Esophagus muscularis mucosa (tissue), 4 donors: ENCODE data around the gene SLC24A3. TPM values are rescaled to one million over a fixed set of nuclear protein-coding genes. Genes with fewer than 3 reads are reported as not detected.
"Not testable (repeated sequence)": the region's sequence is repeated elsewhere in the genome, so short reads cannot be mapped to it uniquely, and the experiment has no call there.

ENCODE experiments used
- DNase-seq: peaks from one replicate; pipeline ENCODE4 v3.0.0-alpha.2; 2017; ENCODE audit errors: extremely low spot score
- H3K27ac ChIP-seq, 4 donors: fragments of 200-600 bp; sonication (generic); replicated peaks in 1 of 4; 1 replicate in 3 of 4; 2 replicates in 1 of 4; pipeline ENCODE4 v1.5.1; 2016 to 2019; ENCODE audit warnings: mild to moderate bottlenecking in 1 of 4
- H3K27me3 ChIP-seq, 4 donors: fragments of 200-600 bp; sonication (generic); one replicate each; pipeline versions ENCODE4 v1.5.1 to v1.6.0; 2016 to 2019
- H3K36me3 ChIP-seq, 4 donors: fragments of 200-600 bp; sonication (generic); one replicate each; pipeline ENCODE4 v1.5.1; 2016 to 2019
- H3K4me1 ChIP-seq, 4 donors: fragments of 200-600 bp; sonication (generic); one replicate each; pipeline ENCODE4 v1.5.1; 2016 to 2019
- H3K4me3 ChIP-seq, 4 donors: fragments of 200-600 bp; sonication (generic); 1 replicate in 2 of 4; 2 replicates in 2 of 4; pipeline ENCODE4 v1.5.1; 2016 to 2019; ENCODE audit warnings: mild to moderate bottlenecking in 4 of 4, moderate library complexity in 1 of 4
- H3K9me3 ChIP-seq, 4 donors: fragments of 200-600 bp; sonication (generic); 1 replicate in 3 of 4; 2 replicates in 1 of 4; pipeline ENCODE4 v1.5.1; 2016 to 2019
- CTCF ChIP-seq, 3 experiments: fragments of 200-600 bp in 2 of 3; fragments of 450-650 bp in 1 of 3; sonication (generic) in 2 of 3; IDR thresholded peaks; one replicate each; pipeline ENCODE4 v1.5.1; 2017 to 2019; ENCODE audit warnings: antibody characterized with exemption in 3 of 3, mild to moderate bottlenecking in 2 of 3, moderate library complexity in 1 of 3
- EP300 ChIP-seq: sonication (generic); formaldehyde crosslinking; IDR thresholded peaks from one replicate; pipeline ENCODE4 v1.6.1; 2017; ENCODE audit warnings: antibody characterized with exemption
- POLR2A ChIP-seq: fragments of 450-650 bp; IDR thresholded peaks from one replicate; pipeline ENCODE4 v1.6.1; 2017; ENCODE audit warnings: antibody characterized with exemption, moderate library complexity, mild to moderate bottlenecking, low read depth
- POLR2AphosphoS5 ChIP-seq, 2 donors: sonication (generic); formaldehyde crosslinking; IDR thresholded peaks; one replicate each; pipeline ENCODE4 v1.6.1; 2017; ENCODE audit warnings: antibody characterized with exemption in 2 of 2
- WGBS: methylation state at CpG from one replicate; pipeline ENCODE4 v1.1.5; 2018; 5-methylcytosine and 5-hydroxymethylcytosine counted together
- intact Hi-C: fragments of 100-400 bp; cut with DNase I; formaldehyde crosslinking; loops from one replicate; pipeline ENCODE4 v1.15.1; 2023
- total RNA-seq, 4 donors: library from RNA; depleted of rRNA; stranded (reverse); fragments of >200 nt; gene quantifications; one replicate each; pipeline versions ENCODE4 v1.1.0 to v1.2.1, GENCODE V29; 2016

SLC24A3 gene
- total RNA-seq, 4 donors from 2014 or later: 4.6 to 11.5 (median 6.6) TPM

- no peak for DNase-seq
- H3K4me1 ChIP-seq: peaks cover 6 to 17% (median 15%) of the 10 kb centered on the region in 4 donors
- no peak overlapping the region for H3K4me3 ChIP-seq
- H3K36me3 ChIP-seq: no peaks in the 10 kb centered on the region
- no peaks in the 10 kb centered on the region for H3K27me3 ChIP-seq
- 71% methylated on average over 3 of the region's 3 CpGs for WGBS
- no peak for TF ChIP-seq POLR2AphosphoS5 (IDR thresholded peaks at IDR 0.05)
- intact Hi-C loops: no loop called here
- H3K9me3 ChIP-seq: peaks cover 0 to 4% (median 0%) of the 10 kb centered on the region in 4 donors
- no peak overlapping the region for H3K27ac ChIP-seq
Observed at GRCh38 chr20:19749618-19750071, 537.2 kb downstream of the SLC24A3 start.

- no peak for DNase-seq
- no peaks in the 10 kb centered on the region for H3K27me3 ChIP-seq
- H3K4me1 ChIP-seq: peaks cover 6 to 17% (median 15%) of the 10 kb centered on the region in 4 donors
- H3K4me3 ChIP-seq: no peak overlapping the region
- peaks cover 0 to 4% (median 0%) of the 10 kb centered on the region in 4 donors for H3K9me3 ChIP-seq
- TF ChIP-seq POLR2AphosphoS5 (IDR thresholded peaks at IDR 0.05) (no peak), EP300 (no peak), CTCF (IDR thresholded peaks at IDR 0.05) (no peak), POLR2A (no peak)
- 91% methylated on average over 4 of the region's 4 CpGs for WGBS
- H3K27ac ChIP-seq: no peak overlapping the region
- H3K36me3 ChIP-seq: no peaks in the 10 kb centered on the region
- intact Hi-C loops: no loop called here
Observed at GRCh38 chr20:19750101-19750606, 537.7 kb downstream of the SLC24A3 start.

GRCh38 chr20:19750907-19751636, 538.6 kb downstream of the SLC24A3 start:
- Histone ChIP-seq H3K4me3 (no peak overlapping the region), H3K36me3 (no peaks in the 10 kb centered on the region), H3K9me3 (no peaks in the 10 kb centered on the region), H3K27ac (no peak overlapping the region), H3K4me1 (peaks cover 6 to 17% (median 15%) of the 10 kb centered on the region in 4 donors), H3K27me3 (no peaks in the 10 kb centered on the region)
- TF ChIP-seq CTCF (IDR thresholded peaks at IDR 0.05) (no peak), EP300 (no peak), POLR2A (no peak), POLR2AphosphoS5 (IDR thresholded peaks at IDR 0.05) (no peak)
- intact Hi-C loops: no loop called here
- no peak for DNase-seq
- WGBS: 65% methylated on average over 5 of the region's 5 CpGs

GRCh38 chr20:19754201-19754600, 541.8 kb downstream of the SLC24A3 start:
- H3K36me3 ChIP-seq, H3K27me3 ChIP-seq, H3K4me3 ChIP-seq, DNase-seq, intact Hi-C loops, H3K27ac ChIP-seq, H3K9me3 ChIP-seq: not testable (repeated sequence)
- WGBS: 93% methylated on average over 12 of the region's 14 CpGs
- H3K4me1 ChIP-seq: peaks cover 14 to 38% (median 32%) of the 10 kb centered on the region in 4 donors

- intact Hi-C loops: loop anchor here (5.0 kb wide), 1 partner anchor 65 kb away; no protein-coding TSS in a partner anchor
- DNase-seq: no peak
- Histone ChIP-seq H3K27me3 (no peaks in the 10 kb centered on the region), H3K4me1 (peaks cover 36 to 48% (median 44%) of the 10 kb centered on the region in 4 donors), H3K9me3 (no peaks in the 10 kb centered on the region), H3K4me3 (peak overlapping the region; percentile 81 to 93 (median 90)), H3K36me3 (no peaks in the 10 kb centered on the region), H3K27ac (peak overlapping the region; percentile 87 to 92 (median 90))
- 37% methylated on average over 13 of the region's 22 CpGs for WGBS
- TF ChIP-seq CTCF (IDR thresholded peaks at IDR 0.05): no peak
- TF ChIP-seq EP300: no peak
- TF ChIP-seq POLR2A: no peak
- TF ChIP-seq POLR2AphosphoS5 (IDR thresholded peaks at IDR 0.05): no peak
Observed at GRCh38 chr20:19756761-19757486, 544.5 kb downstream of the SLC24A3 start.
